GM18870 (cell line): ENCODE results near the gene FLCN.
"Not testable (repeated sequence)": the region's sequence is repeated elsewhere in the genome, so short reads cannot be mapped to it uniquely, and the experiment has no call there.

Experiments used
- ATAC-seq: cut with Tn5 transposase; IDR thresholded peaks from one replicate; pipeline ENCODE4 v1.9.1; 2021; ENCODE audit warnings: moderate library complexity; ENCODE audit not compliant: unreplicated experiment

The FLCN gene

DNA sequence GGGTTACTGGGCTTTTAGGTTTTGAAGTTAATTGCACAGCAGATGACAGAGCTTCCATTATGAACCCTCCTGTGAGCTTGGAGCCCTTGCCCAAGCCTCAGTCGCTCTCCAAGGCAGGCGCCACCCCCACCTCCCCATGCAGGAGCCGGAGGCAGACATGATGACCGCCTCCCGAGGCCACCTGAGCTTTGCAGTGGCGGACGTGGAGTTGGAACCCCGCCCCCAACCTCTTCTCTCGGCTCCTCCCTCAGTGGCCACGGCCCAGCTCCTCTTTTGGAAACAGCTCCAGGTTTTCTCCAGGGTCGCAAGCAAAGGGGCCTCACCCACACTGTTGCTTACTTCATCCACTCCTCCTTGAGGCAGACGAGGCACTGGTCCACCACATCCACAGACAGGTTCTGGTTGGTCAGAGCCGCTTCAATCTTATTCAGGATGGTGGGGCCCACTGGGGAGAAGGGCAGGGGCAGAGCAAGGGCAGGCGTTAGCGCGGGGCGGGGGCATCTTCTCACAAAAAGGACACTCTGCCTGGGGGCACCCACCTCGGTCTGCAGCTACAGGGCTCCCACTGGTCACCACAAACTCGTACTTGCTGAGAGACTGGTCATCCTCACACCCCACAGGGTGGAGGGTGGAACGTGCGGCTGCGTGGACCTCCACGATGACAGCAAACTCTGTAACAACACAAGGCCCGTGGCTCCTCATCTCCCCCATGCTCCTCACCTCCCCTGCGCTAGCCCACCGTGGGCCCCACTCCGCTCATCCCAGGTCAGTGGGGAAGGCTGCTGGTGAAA, 22.1 kb downstream of the FLCN start:
- no peak for ATAC-seq

GRCh38 chr17:17213775-17214174, 23.2 kb downstream of the FLCN start:
- ATAC-seq, result no peak

- ATAC-seq, result no peak
Observed at GRCh38 chr17:17207998-17208397, 29.0 kb downstream of the FLCN start.

DNA sequence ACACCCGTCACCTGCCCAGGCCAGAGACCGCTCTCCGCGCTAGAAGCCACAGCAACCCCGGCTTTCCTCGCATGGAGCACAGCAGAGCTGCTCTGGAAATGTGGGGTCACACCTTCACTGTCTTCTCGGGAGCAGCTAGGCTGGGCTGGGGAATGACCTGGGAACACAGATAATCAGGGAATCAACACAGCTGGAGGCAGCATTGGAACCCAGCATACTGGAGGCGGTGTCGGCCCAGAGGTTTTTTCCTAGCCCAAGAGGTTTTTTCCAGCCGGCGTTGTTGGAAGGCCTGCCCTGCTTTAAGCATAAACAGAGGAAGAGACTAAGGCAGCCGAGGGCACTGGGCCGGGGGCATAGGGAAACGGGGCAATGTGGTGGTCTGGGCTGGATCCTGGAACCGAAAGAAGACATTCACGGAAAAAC, 30.0 kb downstream of the FLCN start:
- no peak for ATAC-seq

GRCh38 chr17:17206124-17206912, 30.6 kb downstream of the FLCN start, which contains the start of gene PLD6:
PLD6 (minus strand) TSS chr17:17206333; CDS start chr17:17206286, 47 bp downstream.
- no peak for ATAC-seq

DNA sequence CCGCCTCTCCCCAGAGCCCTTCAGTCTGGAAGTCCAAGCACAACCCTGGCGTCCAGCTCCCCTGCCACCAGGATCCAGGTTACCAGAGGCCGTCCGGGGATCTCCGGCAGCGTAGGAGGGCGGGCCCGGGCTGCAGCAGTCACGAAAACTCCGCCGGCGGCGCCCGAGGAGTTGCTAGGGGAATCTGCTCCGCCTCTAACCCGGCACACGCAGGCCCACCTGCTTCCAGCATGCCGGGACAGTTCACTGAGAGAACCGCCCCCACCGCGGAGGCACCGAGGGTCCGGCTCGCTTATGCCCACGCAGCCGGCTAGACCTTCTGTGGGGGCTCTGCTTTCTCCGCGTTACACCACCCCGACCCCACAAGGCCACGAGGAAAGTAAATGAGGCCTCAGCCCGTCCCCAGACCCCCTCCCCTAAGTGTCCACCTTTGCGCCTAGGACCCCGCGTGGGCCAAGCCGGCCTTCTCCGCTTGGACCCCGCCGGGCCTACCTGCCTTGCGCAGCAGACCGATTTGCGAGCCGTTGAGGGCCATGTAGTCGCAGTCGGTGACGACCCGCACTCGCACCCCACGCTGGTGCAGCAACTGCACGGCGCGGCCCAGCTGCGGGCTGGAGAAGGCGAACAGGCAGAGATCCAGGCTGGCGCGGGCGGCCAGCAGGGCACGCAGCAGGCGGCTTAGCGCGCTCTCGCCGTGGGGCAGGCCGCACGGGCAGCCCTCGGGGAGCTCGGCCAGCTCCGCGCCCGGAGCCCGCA, 31.4 kb downstream of the FLCN start:
- no peak for ATAC-seq

GRCh38 chr17:17204635-17205231, 32.2 kb downstream of the FLCN start:
- no peak for ATAC-seq

GRCh38 chr17:17204041-17204591, 32.9 kb downstream of the FLCN start:
- ATAC-seq, result no peak

DNA sequence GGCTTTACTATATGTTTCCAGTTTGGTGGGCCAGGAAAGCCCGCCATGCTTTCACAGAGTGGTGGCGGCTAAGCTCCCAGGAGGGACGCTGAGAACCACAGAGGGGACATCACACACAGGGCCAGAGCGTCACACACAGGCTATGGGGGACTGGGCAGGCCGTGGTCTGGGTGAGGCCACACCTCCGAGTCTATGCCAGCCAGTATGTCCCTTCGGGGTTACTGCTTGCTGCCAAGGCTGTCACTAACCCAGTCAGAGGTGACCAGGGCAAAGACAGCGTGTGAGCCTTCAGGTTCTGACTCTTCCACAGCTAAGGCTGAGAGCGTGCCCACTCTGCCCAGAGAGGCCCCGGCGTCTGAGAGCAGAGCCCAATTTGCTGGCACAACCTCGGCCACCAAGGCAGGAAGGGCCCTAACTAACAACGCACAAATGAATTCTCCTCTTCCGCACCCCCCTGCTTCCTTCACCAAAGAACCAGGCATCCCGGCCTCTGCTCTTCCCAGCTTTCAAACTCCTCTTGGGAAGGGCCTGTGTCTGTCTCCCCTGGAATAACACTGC, 33.7 kb downstream of the FLCN start:
- no peak for ATAC-seq

GRCh38 chr17:17201907-17202306, 35.1 kb downstream of the FLCN start:
- ATAC-seq, result no peak

DNA sequence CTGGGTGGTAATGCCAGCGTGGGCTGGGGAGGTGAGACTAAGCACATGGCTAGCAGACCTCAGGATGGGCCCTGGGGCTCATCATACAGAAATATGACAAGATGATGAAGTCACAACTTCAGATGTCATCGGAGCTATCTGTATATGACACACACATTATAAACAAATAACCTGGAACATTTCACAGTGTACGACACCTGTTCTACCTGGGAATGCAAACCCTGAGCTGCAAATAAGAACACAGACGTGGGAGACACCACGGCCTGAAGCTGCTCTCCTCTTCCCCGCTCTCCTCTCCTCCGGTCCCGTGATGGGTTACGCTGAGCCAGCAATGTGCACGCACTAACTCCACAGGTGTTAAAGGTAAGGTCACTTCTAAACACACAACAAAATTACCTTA, 35.7 kb downstream of the FLCN start:
- no peak for ATAC-seq

- ATAC-seq, result no peak
Observed at GRCh38 chr17:17200831-17201230, 36.1 kb downstream of the FLCN start.

DNA sequence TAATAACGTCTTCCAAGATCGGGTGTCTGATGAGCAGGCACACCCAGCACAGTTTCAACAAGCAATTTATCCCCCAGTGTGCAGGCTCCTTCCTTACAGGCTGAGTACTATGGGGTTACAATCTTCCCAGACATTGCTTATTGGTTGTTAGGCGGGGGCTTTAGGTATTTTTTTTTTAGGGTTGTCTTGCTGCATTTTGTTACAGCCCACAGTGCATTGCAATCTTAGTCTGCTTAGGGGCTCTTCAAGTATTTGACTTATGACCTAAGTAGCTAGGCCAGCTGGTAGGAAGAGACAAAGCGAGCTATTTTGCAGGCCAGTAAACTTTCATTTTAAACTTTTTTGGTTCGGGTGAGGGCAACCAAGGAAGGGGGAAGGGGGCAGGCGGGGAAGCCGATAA, 36.7 kb downstream of the FLCN start:
- ATAC-seq, result no peak

DNA sequence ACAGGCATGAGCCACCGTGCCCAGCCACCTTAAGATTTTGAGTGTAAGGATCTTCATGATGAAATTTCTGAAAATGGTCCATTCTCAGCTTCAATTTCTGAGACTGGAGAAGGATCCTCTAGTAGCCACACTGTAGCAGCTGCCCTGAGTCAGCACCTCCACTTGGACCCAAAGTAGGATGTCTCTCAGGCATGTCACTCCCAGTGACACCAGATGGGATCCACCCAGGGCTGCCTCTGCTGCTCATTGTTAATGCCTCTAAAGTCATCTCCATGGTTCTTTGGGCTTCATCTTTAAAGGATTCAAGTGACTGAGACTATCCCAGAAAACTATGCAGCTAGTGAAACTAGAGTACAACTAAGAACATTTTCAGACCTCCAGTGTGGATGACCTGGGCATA, 38.7 kb downstream of the FLCN start:
- no peak for ATAC-seq

- ATAC-seq, result no peak
Observed at GRCh38 chr17:17196776-17197175, 40.2 kb downstream of the FLCN start.

- ATAC-seq, result not testable (repeated sequence)
Observed at GRCh38 chr17:17195466-17195865, 41.5 kb downstream of the FLCN start.

DNA sequence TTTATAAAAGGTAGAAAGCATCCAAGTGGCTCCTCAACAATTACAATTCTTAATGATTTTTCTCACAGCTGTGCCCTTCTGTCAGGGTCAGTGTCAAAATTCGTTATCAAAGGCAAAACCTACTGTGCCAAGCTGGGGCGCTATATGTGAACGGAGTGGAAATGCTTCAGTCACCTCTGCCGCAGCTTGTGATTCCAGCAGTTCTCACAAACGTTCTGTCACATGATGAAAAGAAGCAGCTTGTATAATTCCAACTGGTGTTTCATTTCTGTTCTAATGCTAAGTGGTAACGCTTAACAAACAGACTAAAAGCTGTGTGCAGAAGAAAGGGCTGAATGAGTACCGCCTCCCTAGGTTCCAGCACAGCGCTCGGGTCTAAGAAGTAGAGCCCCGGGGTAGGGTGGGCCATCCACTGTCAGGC, 45.0 kb downstream of the FLCN start:
- ATAC-seq, result no peak

GRCh38 chr17:17191346-17191792, 45.6 kb downstream of the FLCN start:
- ATAC-seq, result no peak

GRCh38 chr17:17190188-17190587, 46.8 kb downstream of the FLCN start:
- ATAC-seq, result no peak

- ATAC-seq, result no peak
Observed at GRCh38 chr17:17189559-17189958, 47.4 kb downstream of the FLCN start.
